ENCODE measurements around the gene MYH6. TPM values are rescaled to one million over a fixed set of nuclear protein-coding genes. Genes with fewer than 3 reads are reported as not detected.
"Not testable (repeated sequence)": the region's sequence is repeated elsewhere in the genome, so short reads cannot be mapped to it uniquely, and the experiment has no call there.

MYH6 gene
- total RNA-seq, 2 donors from 2014 or later: 1.3 TPM; not detected in 1

- no peak for DNase-seq (ENCODE audit: low spot score)
- intact Hi-C loops (cut with DNase I): no loop called here
Observed at GRCh38 chr14:23418021-23418420, 9.9 kb upstream of the MYH6 start.

- intact Hi-C loops (cut with DNase I); DNase-seq (ENCODE audit: low spot score): not testable (repeated sequence)
Observed at GRCh38 chr14:23417269-23417668, 9.2 kb upstream of the MYH6 start.

GRCh38 chr14:23416801-23417200, 8.7 kb upstream of the MYH6 start:
- DNase-seq (ENCODE audit: low spot score): no peak
- intact Hi-C loops (cut with DNase I): no loop called here

GRCh38 chr14:23415821-23416778, 8.0 kb upstream of the MYH6 start:
- no peak for DNase-seq (ENCODE audit: low spot score)
- intact Hi-C loops (cut with DNase I): no loop called here

- intact Hi-C loops (cut with DNase I): no loop called here
- no peak for DNase-seq (ENCODE audit: low spot score)
Observed at GRCh38 chr14:23414906-23415820, 7.1 kb upstream of the MYH6 start.

- DNase-seq (ENCODE audit: low spot score): no peak
- intact Hi-C loops (cut with DNase I): no loop called here
Observed at GRCh38 chr14:23414254-23414653, 6.2 kb upstream of the MYH6 start.

- no peak for DNase-seq (ENCODE audit: low spot score)
- intact Hi-C loops (cut with DNase I): no loop called here
Observed at GRCh38 chr14:23413681-23414080, 5.6 kb upstream of the MYH6 start.

- intact Hi-C loops (cut with DNase I): no loop called here
- no peak for DNase-seq (ENCODE audit: low spot score)
Observed at GRCh38 chr14:23411563-23412525, 3.8 kb upstream of the MYH6 start.

- DNase-seq (ENCODE audit: low spot score): no peak
- intact Hi-C loops (cut with DNase I): no loop called here
Observed at GRCh38 chr14:23409966-23410635, 2.0 kb upstream of the MYH6 start.

- intact Hi-C loops (cut with DNase I): no loop called here
- no peak for DNase-seq (ENCODE audit: low spot score)
Observed at GRCh38 chr14:23409475-23409874, 1.4 kb upstream of the MYH6 start.

GRCh38 chr14:23408307-23408630, 196 bp upstream of the MYH6 start:
- no peak for DNase-seq (ENCODE audit: low spot score)
- intact Hi-C loops (cut with DNase I): no loop called here

- intact Hi-C loops (cut with DNase I): no loop called here
Observed at GRCh38 chr14:23406725-23407355, 1.2 kb downstream of the MYH6 start.

GRCh38 chr14:23406244-23406643, 1.8 kb downstream of the MYH6 start:
- intact Hi-C loops (cut with DNase I): no loop called here

More at GRCh38 chr14:23406725-23407355, 1.2 kb downstream of the MYH6 start:
- DNase-seq (ENCODE audit: low spot score): no peak

GRCh38 chr14:23405516-23406025, 2.5 kb downstream of the MYH6 start:
- DNase-seq (ENCODE audit: low spot score): no peak
- intact Hi-C loops (cut with DNase I): no loop called here

More at GRCh38 chr14:23406244-23406643, 1.8 kb downstream of the MYH6 start:
- no peak for DNase-seq (ENCODE audit: low spot score)

GRCh38 chr14:23405096-23405495, 3.0 kb downstream of the MYH6 start:
- no peak for DNase-seq (ENCODE audit: low spot score)
- intact Hi-C loops (cut with DNase I): no loop called here

- DNase-seq (ENCODE audit: low spot score): no peak
- intact Hi-C loops (cut with DNase I): no loop called here
Observed at GRCh38 chr14:23404331-23404900, 3.7 kb downstream of the MYH6 start.

- no peak for DNase-seq (ENCODE audit: low spot score)
- intact Hi-C loops (cut with DNase I): no loop called here
Observed at GRCh38 chr14:23403908-23404307, 4.2 kb downstream of the MYH6 start.

GRCh38 chr14:23403139-23403438, 5.0 kb downstream of the MYH6 start:
- intact Hi-C loops (cut with DNase I): no loop called here

More at GRCh38 chr14:23403139-23403438, 5.0 kb downstream of the MYH6 start:
- DNase-seq (ENCODE audit: low spot score): no peak
